GM12874 (cell line): ENCODE results near the gene RBFOX2.

ENCODE experiments used
- TF ChIP-seq, protein P1 (sequence below): IDR thresholded peaks from 2 replicates; pipeline ENCODE4 v1.5.1; 2011; ENCODE audit warnings: low read depth, mild to moderate bottlenecking, control low read depth, low read length, moderate library complexity; ENCODE audit not compliant: insufficient read depth

The RBFOX2 gene

GRCh38 chr22:36028646-36029405 lies at the start of gene RBFOX2:
Gene RBFOX2, minus strand, starts transcription at chr22:36028824. Its CDS starts 399 bp downstream, at chr22:36028425.
- TF ChIP-seq, protein P1, sequence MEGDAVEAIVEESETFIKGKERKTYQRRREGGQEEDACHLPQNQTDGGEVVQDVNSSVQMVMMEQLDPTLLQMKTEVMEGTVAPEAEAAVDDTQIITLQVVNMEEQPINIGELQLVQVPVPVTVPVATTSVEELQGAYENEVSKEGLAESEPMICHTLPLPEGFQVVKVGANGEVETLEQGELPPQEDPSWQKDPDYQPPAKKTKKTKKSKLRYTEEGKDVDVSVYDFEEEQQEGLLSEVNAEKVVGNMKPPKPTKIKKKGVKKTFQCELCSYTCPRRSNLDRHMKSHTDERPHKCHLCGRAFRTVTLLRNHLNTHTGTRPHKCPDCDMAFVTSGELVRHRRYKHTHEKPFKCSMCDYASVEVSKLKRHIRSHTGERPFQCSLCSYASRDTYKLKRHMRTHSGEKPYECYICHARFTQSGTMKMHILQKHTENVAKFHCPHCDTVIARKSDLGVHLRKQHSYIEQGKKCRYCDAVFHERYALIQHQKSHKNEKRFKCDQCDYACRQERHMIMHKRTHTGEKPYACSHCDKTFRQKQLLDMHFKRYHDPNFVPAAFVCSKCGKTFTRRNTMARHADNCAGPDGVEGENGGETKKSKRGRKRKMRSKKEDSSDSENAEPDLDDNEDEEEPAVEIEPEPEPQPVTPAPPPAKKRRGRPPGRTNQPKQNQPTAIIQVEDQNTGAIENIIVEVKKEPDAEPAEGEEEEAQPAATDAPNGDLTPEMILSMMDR, result no peak

DNA sequence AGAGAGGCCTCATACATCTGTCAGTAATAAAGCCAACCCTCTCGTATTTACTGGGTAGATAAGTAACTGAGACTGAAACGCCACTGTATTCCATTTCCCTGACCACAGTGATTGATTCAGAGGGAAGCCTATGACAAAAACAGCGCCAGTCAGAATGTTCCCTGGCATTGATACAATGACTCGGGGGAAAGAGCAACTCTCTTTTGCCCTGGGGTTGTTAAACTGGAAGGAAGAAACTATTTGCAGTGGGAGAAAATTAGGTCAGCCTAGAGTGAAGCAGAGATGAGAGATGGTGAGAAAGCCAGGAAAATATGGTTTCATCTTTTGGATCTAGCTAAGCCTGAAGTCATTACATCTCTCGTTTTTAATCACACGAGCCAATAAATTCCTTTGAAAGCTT lies 48.6 kb upstream of the RBFOX2 start:
- TF ChIP-seq, protein P1, result no peak

DNA sequence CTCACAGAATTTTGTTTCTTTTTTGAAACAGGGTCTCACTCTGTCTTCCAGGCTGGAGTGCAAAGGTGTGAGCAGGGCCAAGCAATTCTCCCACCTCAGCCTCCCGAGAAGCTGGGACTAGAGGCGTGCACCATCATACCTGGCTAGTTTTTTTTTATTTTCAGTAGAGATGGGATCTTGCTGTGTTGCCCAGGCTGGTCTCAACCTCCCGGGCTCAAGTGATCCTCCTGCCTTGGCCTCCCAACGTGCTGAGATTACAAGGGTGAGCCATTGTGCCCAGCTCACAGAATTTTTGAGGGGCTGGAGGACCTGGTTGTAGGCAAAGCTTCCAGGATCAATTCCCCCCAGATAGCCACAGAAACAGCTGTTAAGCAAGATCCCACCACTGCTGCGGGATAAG lies 47.1 kb upstream of the RBFOX2 start:
- TF ChIP-seq, protein P1, result no peak

DNA sequence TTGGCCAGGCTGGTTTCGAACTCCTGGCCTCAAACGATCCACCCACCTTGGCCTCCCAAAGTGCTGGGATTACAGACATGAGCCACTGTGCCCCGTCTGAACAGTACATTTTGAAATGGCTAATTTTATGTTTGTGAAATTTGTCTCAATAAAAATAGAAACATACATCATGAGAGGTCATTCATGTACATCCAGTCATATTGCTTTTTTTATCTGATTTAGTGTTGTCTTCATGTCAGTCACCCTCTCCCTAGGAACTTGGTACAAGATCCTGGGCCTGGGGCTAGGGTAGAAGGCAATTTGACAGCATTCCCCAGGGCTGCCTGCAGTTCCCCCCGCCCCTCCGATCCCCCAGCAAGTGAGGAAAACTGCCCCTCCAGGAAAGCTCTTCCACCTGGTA lies 46.6 kb upstream of the RBFOX2 start:
- TF ChIP-seq, protein P1, result no peak

- TF ChIP-seq, protein P1, result no peak
These were observed 44.9 kb upstream of the RBFOX2 start for GRCh38 chr22:36073476-36073875.

GRCh38 chr22:36069368-36069767 lies 40.7 kb upstream of the RBFOX2 start:
- TF ChIP-seq, protein P1, result no peak

GRCh38 chr22:36068776-36069344 lies 40.2 kb upstream of the RBFOX2 start:
- TF ChIP-seq, protein P1, result no peak
